Suppressor macrophage treated with lipopolysaccharide for 4 hours (primary cell): ENCODE results near the gene TMEM50B.
"Not testable (repeated sequence)": the region's sequence is repeated elsewhere in the genome, so short reads cannot be mapped to it uniquely, and the experiment has no call there.

Experiments
- DNase-seq: peaks from one replicate; pipeline ENCODE4 v3.0.0-alpha.2; 2020

Gene TMEM50B

GRCh38 chr21:33479679-33480480, at the start of gene TMEM50B:
TSS of gene TMEM50B (minus strand) at chr21:33479974. CDS start at chr21:33468885, 11,089 bp downstream.
- peak; percentile 100 for DNase-seq

GRCh38 chr21:33522953-33523349, 43.2 kb upstream of the TMEM50B start:
- no peak for DNase-seq

- DNase-seq, result no peak
Measured at GRCh38 chr21:33522297-33522952, 42.7 kb upstream of the TMEM50B start.

- DNase-seq, result no peak
Measured at GRCh38 chr21:33518899-33519298, 39.1 kb upstream of the TMEM50B start.

- peak; percentile 86 for DNase-seq
Measured at GRCh38 chr21:33514229-33514628, 34.5 kb upstream of the TMEM50B start.

GRCh38 chr21:33512481-33512880, 32.7 kb upstream of the TMEM50B start:
- DNase-seq, result no peak

- no peak for DNase-seq
Measured at GRCh38 chr21:33511639-33512038, 31.9 kb upstream of the TMEM50B start.

GRCh38 chr21:33510826-33511225, 31.1 kb upstream of the TMEM50B start:
- DNase-seq, result no peak

- DNase-seq, result not testable (repeated sequence)
Measured at GRCh38 chr21:33507003-33507402, 27.2 kb upstream of the TMEM50B start.

- no peak for DNase-seq
Measured at GRCh38 chr21:33505833-33506232, 26.1 kb upstream of the TMEM50B start.

- no peak for DNase-seq
Measured at GRCh38 chr21:33496345-33496744, 16.6 kb upstream of the TMEM50B start.

GRCh38 chr21:33495743-33496142, 16.0 kb upstream of the TMEM50B start:
- DNase-seq, result no peak

- no peak for DNase-seq
Measured at GRCh38 chr21:33493756-33494155, 14.0 kb upstream of the TMEM50B start.

- DNase-seq, result peak; percentile 57
Measured at GRCh38 chr21:33492571-33492970, 12.8 kb upstream of the TMEM50B start.

- DNase-seq, result peak; percentile 95
Measured at GRCh38 chr21:33491373-33492102, 11.8 kb upstream of the TMEM50B start, which contains the start of gene DNAJC28. TSS of gene DNAJC28 (minus strand) at chr21:33491716. CDS start at chr21:33489393, 2,323 bp downstream.

- DNase-seq, result peak; percentile 12
Measured at GRCh38 chr21:33490991-33491372, 11.2 kb upstream of the TMEM50B start.

- DNase-seq, result no peak
Measured at GRCh38 chr21:33488936-33489335, 9.2 kb upstream of the TMEM50B start.

- DNase-seq, result no peak
Measured at GRCh38 chr21:33487996-33488395, 8.2 kb upstream of the TMEM50B start.

- DNase-seq, result no peak
Measured at GRCh38 chr21:33481314-33481943, 1.7 kb upstream of the TMEM50B start.

- no peak for DNase-seq
Measured at GRCh38 chr21:33480481-33481103, 818 bp upstream of the TMEM50B start.

- peak; percentile 67 for DNase-seq
Measured at GRCh38 chr21:33478935-33479678, 667 bp downstream of the TMEM50B start.

- DNase-seq, result no peak
Measured at GRCh38 chr21:33478182-33478581, 1.6 kb downstream of the TMEM50B start.
